ENCODE measurements around the gene POLR1C. TPM values are rescaled to one million over a fixed set of nuclear protein-coding genes. Genes with fewer than 3 reads are reported as not detected.
"Not testable (repeated sequence)": the region's sequence is repeated elsewhere in the genome, so short reads cannot be mapped to it uniquely, and the experiment has no call there.

Gene POLR1C, protein sequence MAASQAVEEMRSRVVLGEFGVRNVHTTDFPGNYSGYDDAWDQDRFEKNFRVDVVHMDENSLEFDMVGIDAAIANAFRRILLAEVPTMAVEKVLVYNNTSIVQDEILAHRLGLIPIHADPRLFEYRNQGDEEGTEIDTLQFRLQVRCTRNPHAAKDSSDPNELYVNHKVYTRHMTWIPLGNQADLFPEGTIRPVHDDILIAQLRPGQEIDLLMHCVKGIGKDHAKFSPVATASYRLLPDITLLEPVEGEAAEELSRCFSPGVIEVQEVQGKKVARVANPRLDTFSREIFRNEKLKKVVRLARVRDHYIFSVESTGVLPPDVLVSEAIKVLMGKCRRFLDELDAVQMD
- 38.7 TPM for polyA plus RNA-seq
- long read RNA-seq, donor 1, transcript POLR1C-203 (9 exons, 1,355 nt) = major isoform, 10 of 70 reads
- long read RNA-seq, donor 1, partial matches to known transcripts = 13 of 70 reads
- long read RNA-seq, donor 1, other reads (novel, unspliced or antisense) = 46 of 70 reads
- long read RNA-seq, donor 2, transcript POLR1C-203 (9 exons, 1,355 nt) = major isoform, 13 of 235 reads
- long read RNA-seq, donor 2, partial matches to known transcripts = 116 of 235 reads
- long read RNA-seq, donor 2, other reads (novel, unspliced or antisense) = 104 of 235 reads
- long read RNA-seq, donor 3, transcript POLR1C-203 (9 exons, 1,355 nt) = major isoform, 14 of 319 reads
- long read RNA-seq, donor 3, partial matches to known transcripts = 197 of 319 reads
- long read RNA-seq, donor 3, other reads (novel, unspliced or antisense) = 102 of 319 reads
- long read RNA-seq, donor 4, partial matches to known transcripts = 0 of 7 reads
- long read RNA-seq, donor 4, other reads (novel, unspliced or antisense) = 6 of 7 reads
- long read RNA-seq, donor 5, transcript POLR1C-203 (9 exons, 1,355 nt) = major isoform, 5 of 64 reads
- long read RNA-seq, donor 5, partial matches to known transcripts = 0 of 64 reads
- long read RNA-seq, donor 5, other reads (novel, unspliced or antisense) = 56 of 64 reads
- long read RNA-seq, donor 6, transcript POLR1C-203 (9 exons, 1,355 nt) = major isoform, 9 of 24 reads
- long read RNA-seq, donor 6, partial matches to known transcripts = 12 of 24 reads
- long read RNA-seq, donor 6, other reads (novel, unspliced or antisense) = 0 of 24 reads
- long read RNA-seq, donor 7, partial matches to known transcripts = 0 of 1 reads
- long read RNA-seq, donor 7, other reads (novel, unspliced or antisense) = 0 of 1 reads
- long read RNA-seq, donor 8, transcript POLR1C-203 (9 exons, 1,355 nt) = major isoform, 9 of 11 reads
- long read RNA-seq, donor 8, partial matches to known transcripts = 0 of 11 reads
- long read RNA-seq, donor 8, other reads (novel, unspliced or antisense) = 0 of 11 reads
- long read RNA-seq, donor 9, transcript POLR1C-203 (9 exons, 1,355 nt) = major isoform, 7 of 130 reads
- long read RNA-seq, donor 9, partial matches to known transcripts = 63 of 130 reads
- long read RNA-seq, donor 9, other reads (novel, unspliced or antisense) = 59 of 130 reads
- long read RNA-seq, donor 10, transcript POLR1C-201 (9 exons, 1,280 nt) = minor isoform, 5 of 24 reads
- long read RNA-seq, donor 10, transcript POLR1C-203 (9 exons, 1,355 nt) = major isoform, 17 of 24 reads
- long read RNA-seq, donor 10, partial matches to known transcripts = 0 of 24 reads
- long read RNA-seq, donor 10, other reads (novel, unspliced or antisense) = 0 of 24 reads
- long read RNA-seq, donor 11, transcript POLR1C-203 (9 exons, 1,355 nt) = major isoform, 9 of 10 reads
- long read RNA-seq, donor 11, partial matches to known transcripts = 0 of 10 reads
- long read RNA-seq, donor 11, other reads (novel, unspliced or antisense) = 0 of 10 reads

DNA sequence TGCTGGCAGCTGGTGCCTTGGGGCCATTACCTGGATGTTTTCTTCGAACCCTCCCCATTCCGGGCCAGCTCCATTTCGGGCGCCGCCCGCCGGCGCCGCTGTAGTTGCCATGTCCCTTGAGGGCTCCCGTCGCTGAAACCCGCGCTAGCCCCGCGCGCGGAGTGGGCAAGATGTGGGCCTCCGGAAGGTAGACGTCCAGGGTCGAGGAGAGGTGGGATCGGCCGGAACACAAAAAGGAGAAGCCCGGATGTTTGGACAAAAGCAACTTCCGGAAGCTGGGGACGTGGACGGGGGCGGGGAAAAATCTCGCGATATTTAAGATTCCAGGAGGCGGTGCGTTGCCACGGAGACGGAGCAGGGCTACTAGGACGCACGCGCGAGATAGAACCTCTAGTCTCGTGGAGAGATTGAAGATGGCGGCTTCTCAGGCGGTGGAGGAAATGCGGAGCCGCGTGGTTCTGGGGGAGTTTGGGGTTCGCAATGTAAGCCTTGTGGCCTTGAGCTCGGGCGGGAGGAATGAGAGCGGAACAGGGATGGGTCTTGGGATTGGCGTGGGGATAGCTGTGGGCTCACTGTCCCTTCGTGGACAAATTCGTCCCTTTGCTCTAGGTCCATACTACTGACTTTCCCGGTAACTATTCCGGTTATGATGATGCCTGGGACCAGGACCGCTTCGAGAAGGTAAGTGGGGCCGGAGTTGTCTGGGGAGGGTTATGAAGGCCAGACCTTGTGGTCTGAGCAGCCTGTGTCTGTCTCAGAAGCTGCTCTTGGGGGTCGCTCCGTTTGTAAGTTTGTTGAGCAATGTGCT is at the start of gene POLR1C, which contains the start of gene YIPF3:
Gene POLR1C, plus strand, starts transcription at position 393 of the 808 bp plus-strand sequence. Its CDS starts 21 bp downstream, at position 414.
Gene YIPF3, minus strand, starts transcription at position 230 of the 808 bp plus-strand sequence. Its CDS starts 119 bp downstream, at position 111.
- no peaks in the 10 kb centered on the region for H3K27me3 ChIP-seq (ENCODE audit: control insufficient read depth, insufficient read depth, low read length)
- peak within 1 kb of the TSS; percentile 73 for H3K27ac ChIP-seq (ENCODE audit: low read length)
- peaks cover 16% of the 10 kb centered on the region for H3K4me1 ChIP-seq (ENCODE audit: control insufficient read depth, insufficient read depth, low read length)
- H3K36me3 ChIP-seq (ENCODE audit: control insufficient read depth, insufficient read depth, low read length) = peaks cover 63% of the 10 kb centered on the region
- H3K4me3 ChIP-seq (ENCODE audit: low read length) = peak within 1 kb of the TSS; percentile 83
- peak; percentile 97 to 98 for DNase-seq
- H3K9me3 ChIP-seq (ENCODE audit: control insufficient read depth, low read depth, low read length) = no peaks in the 10 kb centered on the region
- no CpG with 5 or more reads among the region's 57 CpGs for WGBS (ENCODE audit: insufficient coverage, low lambda C conversion rate)

GRCh38 chr6:43467265-43467664 is 49.6 kb upstream of the POLR1C start:
- H3K27me3 ChIP-seq (ENCODE audit: control insufficient read depth, insufficient read depth, low read length) = peaks cover 11% of the 10 kb centered on the region
- not testable (repeated sequence) for DNase-seq; H3K27ac ChIP-seq (ENCODE audit: low read length); H3K36me3 ChIP-seq (ENCODE audit: control insufficient read depth, insufficient read depth, low read length); H3K4me1 ChIP-seq (ENCODE audit: control insufficient read depth, insufficient read depth, low read length); H3K4me3 ChIP-seq (ENCODE audit: low read length); H3K9me3 ChIP-seq (ENCODE audit: control insufficient read depth, low read depth, low read length)
- WGBS (ENCODE audit: insufficient coverage, low lambda C conversion rate) = no CpG with 5 or more reads among the region's 5 CpGs

GRCh38 chr6:43467752-43468151 is 49.1 kb upstream of the POLR1C start:
- H3K36me3 ChIP-seq (ENCODE audit: control insufficient read depth, insufficient read depth, low read length) = no peaks in the 10 kb centered on the region
- no peak for DNase-seq
- no peak overlapping the region for H3K4me3 ChIP-seq (ENCODE audit: low read length)
- no CpG with 5 or more reads among the region's 4 CpGs for WGBS (ENCODE audit: insufficient coverage, low lambda C conversion rate)
- peaks cover 7% of the 10 kb centered on the region for H3K27me3 ChIP-seq (ENCODE audit: control insufficient read depth, insufficient read depth, low read length)
- H3K9me3 ChIP-seq (ENCODE audit: control insufficient read depth, low read depth, low read length) = no peaks in the 10 kb centered on the region
- H3K4me1 ChIP-seq (ENCODE audit: control insufficient read depth, insufficient read depth, low read length) = no peaks in the 10 kb centered on the region
- H3K27ac ChIP-seq (ENCODE audit: low read length) = no peak overlapping the region

DNA sequence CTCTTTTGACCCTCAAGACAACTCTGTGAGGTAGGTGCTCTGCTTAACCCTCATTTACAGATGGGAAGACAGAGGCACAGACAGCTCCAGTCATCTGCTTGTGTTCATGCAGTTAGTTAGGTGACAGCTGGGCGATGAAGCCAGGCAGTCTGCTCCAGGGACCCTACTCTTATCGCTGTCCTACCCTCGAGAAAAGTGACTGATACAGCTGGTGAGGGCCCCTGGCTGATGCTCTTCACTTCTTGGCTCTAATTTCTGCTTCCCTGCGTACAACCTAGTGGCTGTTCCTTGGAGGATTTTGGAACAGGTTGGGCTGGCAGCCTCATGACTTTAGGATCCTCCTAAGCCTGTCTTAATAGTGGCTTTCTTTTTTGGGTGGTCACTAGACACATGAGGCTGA is 48.6 kb upstream of the POLR1C start:
- no peak for DNase-seq
- no CpG with 5 or more reads among the region's 4 CpGs for WGBS (ENCODE audit: insufficient coverage, low lambda C conversion rate)
- Histone ChIP-seq H3K4me3 (ENCODE audit: low read length) (no peak overlapping the region), H3K9me3 (ENCODE audit: control insufficient read depth, low read depth, low read length) (no peaks in the 10 kb centered on the region), H3K27ac (ENCODE audit: low read length) (no peak overlapping the region), H3K36me3 (ENCODE audit: control insufficient read depth, insufficient read depth, low read length) (no peaks in the 10 kb centered on the region), H3K4me1 (ENCODE audit: control insufficient read depth, insufficient read depth, low read length) (no peaks in the 10 kb centered on the region), H3K27me3 (ENCODE audit: control insufficient read depth, insufficient read depth, low read length) (peaks cover 3% of the 10 kb centered on the region)

DNA sequence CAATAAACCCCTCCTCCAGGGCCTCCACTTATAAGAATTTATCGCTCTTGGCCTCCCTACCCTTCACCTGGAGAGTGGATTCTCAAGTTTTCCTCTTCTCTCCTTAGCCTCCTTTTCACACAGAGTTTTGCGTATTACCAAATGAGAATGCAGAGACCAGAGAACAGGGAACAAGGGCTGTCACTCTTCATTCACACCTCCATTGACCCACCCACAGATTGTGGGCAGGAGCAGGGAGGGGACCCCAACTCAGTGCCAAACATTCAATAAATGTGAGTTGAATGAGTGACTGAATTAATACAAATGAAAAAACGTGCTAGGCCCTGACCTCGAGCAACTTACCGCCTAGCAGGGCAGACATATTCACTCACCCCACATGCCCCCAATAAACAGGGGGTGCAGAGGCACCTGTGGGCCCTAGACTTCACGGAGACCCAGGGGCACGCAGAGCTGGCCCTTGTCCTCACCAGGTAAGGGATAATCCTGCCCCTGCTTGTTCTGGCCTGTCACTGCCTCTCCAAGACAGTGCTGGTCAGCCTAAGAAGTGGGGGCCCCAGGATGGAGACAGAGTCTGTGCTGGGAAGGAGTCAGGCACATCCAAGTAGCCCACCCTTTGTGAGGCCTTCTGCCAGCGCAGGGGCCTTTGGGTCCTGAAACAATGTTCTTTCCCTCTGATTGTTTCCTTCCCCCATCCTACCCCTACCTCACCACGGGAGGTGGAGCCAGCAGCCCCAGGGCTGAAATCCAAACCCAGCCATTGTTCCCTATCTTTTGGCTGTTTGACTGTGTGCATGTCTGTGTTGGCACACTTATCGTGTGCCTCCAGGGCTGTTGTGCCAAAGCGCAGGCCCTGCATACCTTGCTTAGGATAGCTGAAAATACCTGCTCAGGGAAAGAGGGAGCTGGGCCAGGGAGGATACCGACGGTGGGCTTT is 47.9 kb upstream of the POLR1C start:
- no peaks in the 10 kb centered on the region for H3K36me3 ChIP-seq (ENCODE audit: control insufficient read depth, insufficient read depth, low read length)
- no peak overlapping the region for H3K4me3 ChIP-seq (ENCODE audit: low read length)
- no peak for DNase-seq
- WGBS (ENCODE audit: insufficient coverage, low lambda C conversion rate) = 100% methylated on average over 1 of the region's 13 CpGs
- no peak overlapping the region for H3K27ac ChIP-seq (ENCODE audit: low read length)
- H3K4me1 ChIP-seq (ENCODE audit: control insufficient read depth, insufficient read depth, low read length) = no peaks in the 10 kb centered on the region
- H3K27me3 ChIP-seq (ENCODE audit: control insufficient read depth, insufficient read depth, low read length) = no peaks in the 10 kb centered on the region
- H3K9me3 ChIP-seq (ENCODE audit: control insufficient read depth, low read depth, low read length) = no peaks in the 10 kb centered on the region

- H3K27me3 ChIP-seq (ENCODE audit: control insufficient read depth, insufficient read depth, low read length) = no peaks in the 10 kb centered on the region
- no peaks in the 10 kb centered on the region for H3K4me1 ChIP-seq (ENCODE audit: control insufficient read depth, insufficient read depth, low read length)
- DNase-seq = no peak
- WGBS (ENCODE audit: insufficient coverage, low lambda C conversion rate) = no CpG with 5 or more reads among the region's 7 CpGs
- H3K36me3 ChIP-seq (ENCODE audit: control insufficient read depth, insufficient read depth, low read length) = no peaks in the 10 kb centered on the region
- H3K4me3 ChIP-seq (ENCODE audit: low read length) = no peak overlapping the region
- H3K27ac ChIP-seq (ENCODE audit: low read length) = no peak overlapping the region
- H3K9me3 ChIP-seq (ENCODE audit: control insufficient read depth, low read depth, low read length) = no peaks in the 10 kb centered on the region
Observed at GRCh38 chr6:43469947-43470346, 46.9 kb upstream of the POLR1C start.

- no peak overlapping the region for H3K4me3 ChIP-seq (ENCODE audit: low read length)
- H3K27me3 ChIP-seq (ENCODE audit: control insufficient read depth, insufficient read depth, low read length) = no peaks in the 10 kb centered on the region
- no peaks in the 10 kb centered on the region for H3K4me1 ChIP-seq (ENCODE audit: control insufficient read depth, insufficient read depth, low read length)
- no peak for DNase-seq
- WGBS (ENCODE audit: insufficient coverage, low lambda C conversion rate) = no CpG with 5 or more reads among the region's 1 CpG
- no peaks in the 10 kb centered on the region for H3K36me3 ChIP-seq (ENCODE audit: control insufficient read depth, insufficient read depth, low read length)
- no peak overlapping the region for H3K27ac ChIP-seq (ENCODE audit: low read length)
- no peaks in the 10 kb centered on the region for H3K9me3 ChIP-seq (ENCODE audit: control insufficient read depth, low read depth, low read length)
Observed at GRCh38 chr6:43471399-43471798, 45.5 kb upstream of the POLR1C start.

DNA sequence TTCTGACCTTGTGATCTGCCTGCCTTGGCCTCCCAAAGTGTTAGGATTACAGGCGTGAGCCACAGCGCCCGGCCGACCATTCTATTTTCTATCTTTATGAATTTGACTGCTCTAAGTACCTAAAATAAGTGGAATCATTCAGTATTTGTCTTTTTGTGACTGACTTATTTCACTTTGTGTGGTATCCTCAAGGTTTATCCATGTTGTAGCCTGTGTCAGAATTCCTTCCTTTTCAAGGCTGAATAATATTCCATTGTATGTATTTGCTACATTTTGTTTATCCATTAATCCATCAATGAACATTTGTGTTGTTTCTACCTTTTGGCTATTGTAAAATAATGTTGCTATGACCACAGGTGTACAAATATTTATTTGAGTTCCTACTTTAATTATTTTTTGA is 44.4 kb upstream of the POLR1C start:
- no peaks in the 10 kb centered on the region for H3K4me1 ChIP-seq (ENCODE audit: control insufficient read depth, insufficient read depth, low read length)
- no peaks in the 10 kb centered on the region for H3K9me3 ChIP-seq (ENCODE audit: control insufficient read depth, low read depth, low read length)
- H3K27me3 ChIP-seq (ENCODE audit: control insufficient read depth, insufficient read depth, low read length) = no peaks in the 10 kb centered on the region
- no peaks in the 10 kb centered on the region for H3K36me3 ChIP-seq (ENCODE audit: control insufficient read depth, insufficient read depth, low read length)
- WGBS (ENCODE audit: insufficient coverage, low lambda C conversion rate) = no CpG with 5 or more reads among the region's 4 CpGs
- H3K4me3 ChIP-seq (ENCODE audit: low read length) = no peak overlapping the region
- DNase-seq = no peak
- no peak overlapping the region for H3K27ac ChIP-seq (ENCODE audit: low read length)
